ENCODE data around the gene GATAD2A.

The GATAD2A gene

DNA sequence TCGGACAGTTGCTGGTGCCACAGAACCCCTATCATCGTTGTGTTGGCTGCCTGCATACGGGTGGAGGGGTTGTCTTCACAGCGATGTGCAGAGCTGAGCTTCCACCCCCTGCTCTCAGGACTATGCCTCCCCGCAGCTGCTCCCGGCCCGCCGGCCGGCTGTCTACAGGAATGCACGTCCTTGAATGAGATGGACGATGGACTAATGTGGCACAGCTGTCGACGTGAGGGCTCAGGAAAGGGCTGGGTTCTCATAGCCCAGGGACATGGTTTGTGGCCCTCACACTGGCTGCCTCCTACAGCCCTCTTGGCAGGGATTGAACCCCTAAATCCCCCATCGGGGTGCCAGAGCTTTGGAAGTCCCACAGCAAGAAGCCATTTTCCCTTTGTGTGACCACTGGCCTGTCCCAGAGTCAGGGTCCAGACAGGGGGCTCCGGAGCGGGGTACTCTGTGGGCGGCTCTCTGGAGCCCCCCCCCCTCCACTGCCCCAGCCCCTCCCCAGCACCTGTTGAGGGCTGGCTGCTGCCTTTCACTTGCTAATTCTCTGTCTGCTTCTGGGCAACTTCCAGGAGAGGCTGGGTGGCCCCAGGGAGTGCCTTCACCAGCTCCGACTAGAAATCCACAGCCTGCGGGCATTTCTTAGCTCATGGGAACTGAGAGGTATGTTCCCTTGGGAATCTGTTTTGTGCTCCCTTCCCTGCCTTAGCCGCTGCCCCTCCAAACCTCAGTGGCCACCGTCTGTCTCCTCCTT, 69.7 kb downstream of the GATAD2A start:
- TF ChIP-seq, protein P1, sequence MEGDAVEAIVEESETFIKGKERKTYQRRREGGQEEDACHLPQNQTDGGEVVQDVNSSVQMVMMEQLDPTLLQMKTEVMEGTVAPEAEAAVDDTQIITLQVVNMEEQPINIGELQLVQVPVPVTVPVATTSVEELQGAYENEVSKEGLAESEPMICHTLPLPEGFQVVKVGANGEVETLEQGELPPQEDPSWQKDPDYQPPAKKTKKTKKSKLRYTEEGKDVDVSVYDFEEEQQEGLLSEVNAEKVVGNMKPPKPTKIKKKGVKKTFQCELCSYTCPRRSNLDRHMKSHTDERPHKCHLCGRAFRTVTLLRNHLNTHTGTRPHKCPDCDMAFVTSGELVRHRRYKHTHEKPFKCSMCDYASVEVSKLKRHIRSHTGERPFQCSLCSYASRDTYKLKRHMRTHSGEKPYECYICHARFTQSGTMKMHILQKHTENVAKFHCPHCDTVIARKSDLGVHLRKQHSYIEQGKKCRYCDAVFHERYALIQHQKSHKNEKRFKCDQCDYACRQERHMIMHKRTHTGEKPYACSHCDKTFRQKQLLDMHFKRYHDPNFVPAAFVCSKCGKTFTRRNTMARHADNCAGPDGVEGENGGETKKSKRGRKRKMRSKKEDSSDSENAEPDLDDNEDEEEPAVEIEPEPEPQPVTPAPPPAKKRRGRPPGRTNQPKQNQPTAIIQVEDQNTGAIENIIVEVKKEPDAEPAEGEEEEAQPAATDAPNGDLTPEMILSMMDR (IDR thresholded peaks at IDR 0.05; ENCODE audit: insufficient read depth, low read length, missing control alignments), result no peak
- H3K4me3 ChIP-seq (ENCODE audit: low read depth, low read length), result no peak overlapping the region
- ChIA-PET CTCF (interaction anchor here (0.8 to 3.3 kb wide), 9 partner anchors 8 to 113 kb away, joined by 3 to 33 read pairs (median 4); no protein-coding TSS in a partner anchor), POLR2A (no interaction called here)
- DNase-seq (ENCODE audit: low read depth, low spot score), result no peak

DNA sequence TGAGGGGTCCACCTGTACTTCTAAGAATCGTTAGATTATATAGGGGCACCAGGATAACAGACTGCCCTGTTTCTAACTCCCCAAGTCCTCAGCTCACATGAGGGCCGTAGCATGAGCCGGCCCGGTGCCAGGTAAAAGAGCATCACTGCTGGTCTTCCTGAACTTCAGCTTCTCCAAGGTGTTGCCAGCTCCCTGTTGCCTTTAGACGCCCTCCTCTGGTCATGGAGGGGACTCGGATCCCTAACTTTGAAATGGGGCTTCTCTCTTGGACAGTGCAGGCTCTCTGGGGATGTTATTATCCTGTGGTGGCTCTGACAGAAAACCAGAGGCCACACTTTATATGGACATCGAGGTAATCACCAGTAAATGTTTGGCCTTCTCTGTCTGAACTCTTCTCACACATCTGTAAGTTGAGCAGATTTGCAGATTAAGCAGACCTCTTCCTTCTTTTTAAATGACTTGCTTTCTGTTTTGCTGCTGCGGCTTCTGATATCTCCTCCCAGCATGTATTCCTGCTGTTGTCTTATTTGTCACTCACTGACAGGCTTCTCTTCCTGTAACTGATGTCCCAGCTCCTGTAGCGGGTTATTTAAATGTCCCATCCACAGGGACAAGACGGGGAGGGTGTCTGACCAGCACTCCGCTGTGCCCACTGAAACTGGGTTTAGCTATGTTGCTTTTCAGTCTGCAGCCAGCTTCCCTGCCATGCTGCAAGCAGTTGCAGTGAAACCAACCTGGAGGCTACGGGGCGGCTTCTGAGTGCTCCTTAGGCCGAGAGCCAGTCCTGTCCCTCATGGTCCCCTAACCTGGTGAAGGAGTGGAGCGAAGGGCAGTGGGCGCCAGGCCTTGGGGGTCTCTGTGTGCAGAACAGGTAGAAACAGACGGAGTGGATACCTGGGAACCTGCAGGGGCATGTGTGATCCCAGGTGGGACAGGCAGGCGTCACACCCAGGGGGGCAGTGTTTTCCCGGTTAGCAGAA, 70.7 kb downstream of the GATAD2A start:
- TF ChIP-seq, protein P1 (IDR thresholded peaks at IDR 0.05; ENCODE audit: insufficient read depth, low read length, missing control alignments), result peak; percentile 35
- CTCF ChIA-PET, result interaction anchor here (0.7 to 3.3 kb wide), 10 partner anchors 9 to 114 kb away, joined by 3 to 33 read pairs (median 4); no protein-coding TSS in a partner anchor
- no peak overlapping the region for H3K4me3 ChIP-seq (ENCODE audit: low read depth, low read length)
- DNase-seq (ENCODE audit: low read depth, low spot score), result no peak
- POLR2A ChIA-PET, result no interaction called here

DNA sequence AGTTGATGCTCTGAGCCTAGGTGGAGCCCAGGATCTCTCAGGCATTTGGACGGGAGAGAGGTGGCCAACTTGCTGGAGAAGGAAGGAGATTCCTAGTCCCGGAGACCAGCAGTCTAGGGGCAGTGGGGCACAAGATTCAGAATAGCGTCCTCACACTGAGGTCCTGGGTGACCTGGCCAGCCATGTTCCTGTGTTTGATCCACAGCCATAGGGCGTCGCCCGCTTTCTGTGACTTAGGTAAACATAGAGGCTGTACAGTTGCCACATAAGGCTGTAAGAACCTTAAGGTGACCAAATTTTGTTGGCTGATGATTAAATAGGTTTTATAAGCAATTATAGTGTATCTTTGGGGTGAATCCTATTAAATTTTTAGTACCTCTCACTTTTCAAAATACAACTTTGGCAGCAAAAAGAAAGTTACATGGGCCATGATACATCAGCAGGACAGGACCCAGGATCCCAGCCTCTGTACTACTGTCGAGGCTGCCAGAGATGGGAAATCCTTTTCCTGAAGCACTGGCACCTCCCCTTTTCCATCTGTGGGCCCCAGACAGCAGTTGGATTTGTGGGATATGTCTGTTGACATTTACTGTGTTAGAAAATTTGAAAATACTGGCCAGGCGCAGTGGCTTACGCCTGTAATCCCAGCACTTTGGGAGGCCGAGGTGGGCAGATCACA, 72.4 kb downstream of the GATAD2A start:
- CTCF ChIA-PET, result interaction anchor here (2.7 to 3.3 kb wide), 2 partner anchors 12 to 19 kb away, joined by 9 to 33 read pairs; no protein-coding TSS in a partner anchor
- DNase-seq (ENCODE audit: low read depth, low spot score), result no peak
- TF ChIP-seq, protein P1 (IDR thresholded peaks at IDR 0.05; ENCODE audit: insufficient read depth, low read length, missing control alignments), result no peak

DNA sequence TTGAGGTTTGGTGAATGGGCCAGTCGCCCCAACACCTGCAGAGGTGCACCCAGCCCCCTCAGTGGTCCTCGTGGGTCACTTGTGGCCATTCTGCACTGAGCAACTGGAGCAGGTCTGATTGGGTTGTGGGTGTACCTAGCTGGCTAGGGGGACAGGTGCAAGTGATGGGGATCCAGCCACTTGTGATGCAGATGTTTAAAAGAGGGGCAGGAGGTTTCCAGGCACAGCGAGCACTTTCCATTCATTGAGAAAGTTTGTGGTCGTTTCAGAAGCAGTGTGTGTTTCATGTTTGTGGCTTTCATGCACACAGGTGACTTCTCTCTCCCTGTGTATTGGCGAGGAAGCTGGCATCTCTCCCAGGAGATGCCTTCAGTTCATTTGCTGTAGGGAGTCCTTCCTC, 75.2 kb downstream of the GATAD2A start:
- DNase-seq (ENCODE audit: low read depth, low spot score), result no peak
- CTCF ChIA-PET, result interaction anchor here (1.3 to 3.9 kb wide), 2 partner anchors 10 to 119 kb away, joined by 3 to 31 read pairs; no protein-coding TSS in a partner anchor
- H3K4me3 ChIP-seq (ENCODE audit: low read depth, low read length), result no peak overlapping the region
- TF ChIP-seq, protein P1 (IDR thresholded peaks at IDR 0.05; ENCODE audit: insufficient read depth, low read length, missing control alignments), result no peak
- POLR2A ChIA-PET, result no interaction called here

More for the DNA sequence above, 72.4 kb downstream of the GATAD2A start:
- no peak overlapping the region for H3K4me3 ChIP-seq (ENCODE audit: low read depth, low read length)
- POLR2A ChIA-PET, result no interaction called here

DNA sequence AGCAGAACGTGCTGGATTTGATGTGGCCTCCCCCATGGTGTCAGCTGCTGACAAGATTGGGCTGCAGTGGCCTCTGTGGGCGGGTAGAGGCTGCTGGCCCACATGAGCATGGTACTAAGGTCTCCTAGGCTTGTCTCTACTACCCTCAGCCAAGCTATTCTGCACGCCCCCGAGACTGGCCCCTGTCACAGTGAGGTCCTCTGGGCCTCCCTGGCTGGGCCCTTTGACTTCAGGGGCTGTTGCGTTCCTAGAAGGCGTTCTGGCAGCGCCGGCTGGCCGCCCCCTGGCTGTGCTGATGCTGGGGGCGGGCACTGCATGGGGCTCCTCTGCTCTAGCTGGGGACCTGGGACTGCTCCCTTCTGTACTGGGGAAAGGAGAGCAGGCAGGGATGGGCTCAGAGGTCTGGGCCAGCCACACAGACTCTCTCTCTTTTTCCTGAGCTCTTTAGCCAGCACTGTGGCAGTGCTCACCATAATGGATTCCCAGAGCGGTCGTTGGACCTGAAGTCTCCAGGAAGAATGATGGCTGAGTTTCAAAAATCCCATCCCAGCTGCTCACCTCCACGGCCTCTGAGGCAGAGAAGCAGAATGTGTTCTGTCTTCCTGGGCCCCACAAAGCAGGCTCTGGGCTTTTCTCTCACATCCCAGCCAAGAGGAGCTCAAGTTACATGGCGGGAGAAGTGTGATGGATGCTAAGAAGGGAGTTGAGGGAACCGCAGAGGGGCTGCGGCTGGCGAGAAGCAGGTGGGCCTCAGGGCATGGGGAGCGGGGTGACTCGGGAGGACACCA, 77.5 kb downstream of the GATAD2A start:
- no peak overlapping the region for H3K4me3 ChIP-seq (ENCODE audit: low read depth, low read length)
- no peak for DNase-seq (ENCODE audit: low read depth, low spot score)
- CTCF ChIA-PET, result interaction anchor here (0.6 to 1.5 kb wide), 4 partner anchors 8 to 122 kb away, joined by 3 read pairs; no protein-coding TSS in a partner anchor
- POLR2A ChIA-PET, result no interaction called here
- TF ChIP-seq, protein P1 (IDR thresholded peaks at IDR 0.05; ENCODE audit: insufficient read depth, low read length, missing control alignments), result no peak

All from AG04449 (cell line).